H9 (cell line): ENCODE measurements around the gene INSR. TPM values are rescaled to one million over a fixed set of nuclear protein-coding genes. Genes with fewer than 3 reads are reported as not detected.

Experiments
- DNase-seq: peaks from one replicate; pipeline ENCODE4 v3.0.0-alpha.2; 2017
- H2AFZ ChIP-seq: one replicate; pipeline ENCODE4 v1.6.1; 2013; ENCODE audit warnings: mild to moderate bottlenecking, low read length, control low read depth, moderate library complexity
- H2AK5ac ChIP-seq: 2 replicates; pipeline ENCODE4 v1.6.1; 2013; ENCODE audit warnings: low read length, control low read depth, mixed read lengths; ENCODE audit not compliant: insufficient read length
- H2BK120ac ChIP-seq: one replicate; pipeline ENCODE4 v1.6.1; 2013; ENCODE audit warnings: low read depth, mild to moderate bottlenecking, low read length, control low read depth, inconsistent platforms; ENCODE audit not compliant: poor library complexity, severe bottlenecking
- H2BK12ac ChIP-seq: 2 replicates; pipeline ENCODE4 v1.6.1; 2013; ENCODE audit warnings: low read length, control low read depth, mixed read lengths, low read depth; ENCODE audit not compliant: insufficient read length
- H2BK15ac ChIP-seq: 2 replicates; pipeline ENCODE4 v1.6.1; 2013; ENCODE audit warnings: low read depth, low read length, control low read depth
- H2BK20ac ChIP-seq: one replicate; pipeline ENCODE4 v1.6.1; 2013; ENCODE audit warnings: low read depth, mild to moderate bottlenecking, low read length, control low read depth, inconsistent platforms; ENCODE audit not compliant: poor library complexity, severe bottlenecking
- H2BK5ac ChIP-seq: 2 replicates; pipeline ENCODE4 v1.6.1; 2013; ENCODE audit warnings: low read length, control low read depth, mixed read lengths; ENCODE audit not compliant: insufficient read length
- H3K14ac ChIP-seq: 2 replicates; pipeline ENCODE4 v1.6.1; 2013; ENCODE audit warnings: low read length, control low read depth; ENCODE audit not compliant: insufficient read depth
- H3K18ac ChIP-seq: 2 replicates; pipeline ENCODE4 v1.6.1; 2013; ENCODE audit warnings: low read depth, mild to moderate bottlenecking, mixed read lengths, low read length, control low read depth; ENCODE audit not compliant: insufficient read length
- H3K23ac ChIP-seq: 2 replicates; pipeline ENCODE4 v1.6.1; 2013; ENCODE audit warnings: low read length, control low read depth, mixed read lengths, low read depth; ENCODE audit not compliant: insufficient read length
- H3K23me2 ChIP-seq: 2 replicates; pipeline ENCODE4 v1.6.1; 2013; ENCODE audit warnings: low read depth, mild to moderate bottlenecking, mixed read lengths, low read length, control low read depth; ENCODE audit not compliant: insufficient read length, poor library complexity, severe bottlenecking
- H3K27ac ChIP-seq: 2 replicates; pipeline ENCODE4 v1.5.1; 2013; ENCODE audit warnings: low read length, control low read depth, mixed read lengths, low read depth; ENCODE audit not compliant: insufficient read length
- H3K27me3 ChIP-seq: 2 replicates; pipeline ENCODE4 v1.6.1; 2013; ENCODE audit warnings: low read length, control low read depth, inconsistent platforms; ENCODE audit not compliant: insufficient read depth
- H3K4ac ChIP-seq: 2 replicates; pipeline ENCODE4 v1.6.1; 2013; ENCODE audit warnings: low read depth, mild to moderate bottlenecking, control low read depth, inconsistent platforms, low read length, moderate library complexity
- H3K4me1 ChIP-seq: 2 replicates; pipeline ENCODE4 v1.6.1; 2013; ENCODE audit warnings: low read length, control low read depth, inconsistent platforms; ENCODE audit not compliant: insufficient read depth
- H3K4me2 ChIP-seq: 2 replicates; pipeline ENCODE4 v1.6.1; 2013; ENCODE audit warnings: low read length, control low read depth, mixed read lengths; ENCODE audit not compliant: insufficient read length, insufficient read depth
- H3K56ac ChIP-seq: 2 replicates; pipeline ENCODE4 v1.6.1; 2013; ENCODE audit warnings: low read depth, mild to moderate bottlenecking, mixed read lengths, low read length, control low read depth; ENCODE audit not compliant: insufficient read length
- H3K79me1 ChIP-seq: 2 replicates; pipeline ENCODE4 v1.6.1; 2013; ENCODE audit warnings: low read depth, mild to moderate bottlenecking, moderate library complexity, low read length, control low read depth, inconsistent platforms; ENCODE audit not compliant: insufficient read depth, poor library complexity, severe bottlenecking
- H3K79me2 ChIP-seq: 2 replicates; pipeline ENCODE4 v1.6.1; 2013; ENCODE audit warnings: low read length, control low read depth, inconsistent platforms; ENCODE audit not compliant: insufficient read depth
- H3K9ac ChIP-seq: 2 replicates; pipeline ENCODE4 v1.6.1; 2013; ENCODE audit warnings: low read length, control low read depth, mixed read lengths; ENCODE audit not compliant: insufficient read length; ENCODE audit errors: extremely low read depth
- H3K9me3 ChIP-seq: one replicate; pipeline ENCODE4 v1.6.1; 2013; ENCODE audit warnings: low read depth, low read length, inconsistent platforms; ENCODE audit not compliant: control insufficient read depth
- H3T11ph ChIP-seq: one replicate; pipeline ENCODE4 v1.6.1; 2013; ENCODE audit warnings: mild to moderate bottlenecking, low read length, control low read depth, inconsistent platforms
- H4K20me1 ChIP-seq: one replicate; pipeline ENCODE4 v1.6.1; 2013; ENCODE audit not compliant: control insufficient read depth, insufficient read length, insufficient read depth
- H4K5ac ChIP-seq: 2 replicates; pipeline ENCODE4 v1.6.1; 2013; ENCODE audit warnings: low read depth, mild to moderate bottlenecking, mixed read lengths, low read length, control low read depth; ENCODE audit not compliant: insufficient read length
- H4K8ac ChIP-seq: replicated peaks from 2 replicates; pipeline ENCODE4 v1.6.1; 2013; ENCODE audit warnings: low read length, control low read depth, mixed read lengths, low read depth; ENCODE audit not compliant: insufficient read length
- H4K91ac ChIP-seq: 2 replicates; pipeline ENCODE4 v1.6.1; 2013; ENCODE audit warnings: low read depth, mild to moderate bottlenecking, moderate library complexity, mixed read lengths, low read length, control low read depth; ENCODE audit not compliant: insufficient read length
- H3K27ac Mint-ChIP-seq, 3 experiments: 2 replicates in 2 of 3; 3 replicates in 1 of 3; pipeline ENCODE4 v1.8.0; 2020 to 2021; ENCODE audit warnings: mixed read lengths in 3 of 3, mild to moderate bottlenecking in 1 of 3, moderate library complexity in 1 of 3
- H3K27me3 Mint-ChIP-seq: 2 replicates; pipeline ENCODE4 v1.8.0; 2021; ENCODE audit warnings: low read depth, mild to moderate bottlenecking, moderate library complexity, mixed read lengths
- H3K36me3 Mint-ChIP-seq, 3 experiments: 2 replicates in 2 of 3; 3 replicates in 1 of 3; pipeline ENCODE4 v1.8.0; 2020 to 2021; ENCODE audit warnings: low read depth in 3 of 3, mixed read lengths in 3 of 3; ENCODE audit not compliant: insufficient read depth in 1 of 3
- H3K4me1 Mint-ChIP-seq, 2 experiments: 2 replicates each; pipeline ENCODE4 v1.8.0; 2020; ENCODE audit warnings: mixed read lengths in 2 of 2
- H3K4me3 Mint-ChIP-seq, 2 experiments: 2 replicates in 1 of 2; 3 replicates in 1 of 2; pipeline ENCODE4 v1.8.0; 2020 to 2021; ENCODE audit warnings: mild to moderate bottlenecking in 2 of 2, mixed read lengths in 2 of 2, moderate library complexity in 1 of 2
- H3K9me3 Mint-ChIP-seq, 2 experiments: 2 replicates in 1 of 2; 3 replicates in 1 of 2; pipeline ENCODE4 v1.8.0; 2020; ENCODE audit warnings: mild to moderate bottlenecking in 2 of 2, mixed read lengths in 2 of 2, moderate library complexity in 1 of 2
- WGBS: extraction: QIAGEN DNeasy Blood & Tissue Kit; methylation state at CpG from one replicate; pipeline ENCODE4 v1.1.7; 2013; ENCODE audit warnings: missing lambda C conversion rate, low lambda C conversion rate, mixed read lengths; ENCODE audit not compliant: insufficient read length; ENCODE audit errors: extremely low coverage; 5-methylcytosine and 5-hydroxymethylcytosine counted together
- total RNA-seq: library from RNA; stranded (reverse); gene quantifications from 2 replicates; pipeline ENCODE4 v1.2.1, GENCODE V29; 2021
- TF ChIP-seq, protein P1 (sequence below): fragments of 200-600 bp; sonication (generic); conservative IDR thresholded peaks from 3 replicates; pipeline ENCODE4 v1.8.0; 2021; ENCODE audit warnings: antibody characterized with exemption, mild to moderate bottlenecking

The INSR gene
- total RNA-seq, 1 experiment from 2014 or later, result 39.8 TPM

DNA sequence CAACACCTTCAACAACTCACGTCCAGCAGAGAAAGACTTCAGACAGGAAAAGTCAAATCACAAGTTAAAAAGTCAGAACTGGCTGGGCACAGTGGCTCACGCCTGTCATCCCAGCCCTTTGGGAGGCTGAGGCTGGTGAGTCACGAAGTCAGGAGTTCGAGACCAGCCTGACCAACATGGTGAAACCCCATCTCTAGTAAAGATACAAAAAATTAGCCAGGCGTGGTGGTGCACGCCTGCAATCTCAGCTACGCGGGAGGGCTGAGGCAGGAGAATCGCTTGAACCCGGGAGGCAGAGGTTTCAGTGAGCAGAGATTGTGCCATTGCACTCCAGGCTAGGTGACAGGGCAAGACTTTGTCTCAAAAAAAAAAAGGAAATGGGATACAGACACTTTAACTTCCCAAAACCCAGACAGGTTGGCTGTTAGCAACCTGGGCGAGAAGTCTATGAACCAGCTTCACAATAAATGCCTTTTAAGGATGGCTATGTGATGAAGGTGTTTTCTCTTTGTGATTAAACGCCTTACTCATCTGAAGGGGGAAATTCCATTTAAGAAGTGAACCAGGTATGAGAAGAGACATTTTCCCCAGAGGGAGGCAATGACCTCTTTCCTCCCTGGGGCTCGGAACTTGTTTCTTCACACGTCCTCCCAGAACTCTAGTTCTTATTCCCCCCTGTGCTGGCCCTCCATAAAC is 80.4 kb downstream of the INSR start:
- Histone ChIP-seq H3K27ac (no peak overlapping the region), H2BK5ac (no peak overlapping the region), H2AFZ (no peak overlapping the region), H2AK5ac (no peak overlapping the region), H3K18ac (no peak overlapping the region), H3K27me3 (no peaks in the 10 kb centered on the region), H3K23me2 (no peaks in the 10 kb centered on the region), H2BK20ac (no peak overlapping the region), H3K4ac (no peak overlapping the region), H3K79me2 (no peaks in the 10 kb centered on the region), H2BK12ac (no peak overlapping the region), H3K14ac (no peak overlapping the region), H2BK15ac (no peak overlapping the region), H2BK120ac (no peak overlapping the region), H3K56ac (no peak overlapping the region), H4K5ac (no peak overlapping the region), H3T11ph (no peak overlapping the region), H3K23ac (no peak overlapping the region), H3K79me1 (peaks cover 4% of the 10 kb centered on the region), H3K9ac (no peak overlapping the region), H4K20me1 (no peaks in the 10 kb centered on the region), H3K4me2 (no peak overlapping the region), H4K91ac (no peak overlapping the region), H4K8ac (no peak overlapping the region), H3K4me1 (no peaks in the 10 kb centered on the region; the same call in none of the 2 replicates), H3K9me3 (no peaks in the 10 kb centered on the region)
- WGBS, result no CpG with 5 or more reads among the region's 14 CpGs
- peak overlapping the region; percentile 21 to 69 (median 27); a peak in 5 of 7 replicates for H3K27ac Mint-ChIP-seq
- peaks cover 40 to 54% of the 10 kb centered on the region in 2 experiments for H3K4me1 Mint-ChIP-seq
- TF ChIP-seq, protein P1, sequence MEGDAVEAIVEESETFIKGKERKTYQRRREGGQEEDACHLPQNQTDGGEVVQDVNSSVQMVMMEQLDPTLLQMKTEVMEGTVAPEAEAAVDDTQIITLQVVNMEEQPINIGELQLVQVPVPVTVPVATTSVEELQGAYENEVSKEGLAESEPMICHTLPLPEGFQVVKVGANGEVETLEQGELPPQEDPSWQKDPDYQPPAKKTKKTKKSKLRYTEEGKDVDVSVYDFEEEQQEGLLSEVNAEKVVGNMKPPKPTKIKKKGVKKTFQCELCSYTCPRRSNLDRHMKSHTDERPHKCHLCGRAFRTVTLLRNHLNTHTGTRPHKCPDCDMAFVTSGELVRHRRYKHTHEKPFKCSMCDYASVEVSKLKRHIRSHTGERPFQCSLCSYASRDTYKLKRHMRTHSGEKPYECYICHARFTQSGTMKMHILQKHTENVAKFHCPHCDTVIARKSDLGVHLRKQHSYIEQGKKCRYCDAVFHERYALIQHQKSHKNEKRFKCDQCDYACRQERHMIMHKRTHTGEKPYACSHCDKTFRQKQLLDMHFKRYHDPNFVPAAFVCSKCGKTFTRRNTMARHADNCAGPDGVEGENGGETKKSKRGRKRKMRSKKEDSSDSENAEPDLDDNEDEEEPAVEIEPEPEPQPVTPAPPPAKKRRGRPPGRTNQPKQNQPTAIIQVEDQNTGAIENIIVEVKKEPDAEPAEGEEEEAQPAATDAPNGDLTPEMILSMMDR, result no peak
- H3K9me3 Mint-ChIP-seq, result no peaks in the 10 kb centered on the region
- H3K36me3 Mint-ChIP-seq, result peaks cover 0 to 4% (median 2%) of the 10 kb centered on the region in 3 experiments; a peak in 2 of 7 replicates
- no peaks in the 10 kb centered on the region for H3K27me3 Mint-ChIP-seq
- peak overlapping the region in 1 of 2 experiments; percentile 63; a peak in 1 of 5 replicates for H3K4me3 Mint-ChIP-seq
- no peak for DNase-seq
